ENCODE measurements around the gene SSBP4. TPM values are rescaled to one million over a fixed set of nuclear protein-coding genes. Genes with fewer than 3 reads are reported as not detected.

Gene SSBP4
- total RNA-seq, 4 donors from 2014 or later: 67.4 to 172 (median 84.2) TPM

DNA sequence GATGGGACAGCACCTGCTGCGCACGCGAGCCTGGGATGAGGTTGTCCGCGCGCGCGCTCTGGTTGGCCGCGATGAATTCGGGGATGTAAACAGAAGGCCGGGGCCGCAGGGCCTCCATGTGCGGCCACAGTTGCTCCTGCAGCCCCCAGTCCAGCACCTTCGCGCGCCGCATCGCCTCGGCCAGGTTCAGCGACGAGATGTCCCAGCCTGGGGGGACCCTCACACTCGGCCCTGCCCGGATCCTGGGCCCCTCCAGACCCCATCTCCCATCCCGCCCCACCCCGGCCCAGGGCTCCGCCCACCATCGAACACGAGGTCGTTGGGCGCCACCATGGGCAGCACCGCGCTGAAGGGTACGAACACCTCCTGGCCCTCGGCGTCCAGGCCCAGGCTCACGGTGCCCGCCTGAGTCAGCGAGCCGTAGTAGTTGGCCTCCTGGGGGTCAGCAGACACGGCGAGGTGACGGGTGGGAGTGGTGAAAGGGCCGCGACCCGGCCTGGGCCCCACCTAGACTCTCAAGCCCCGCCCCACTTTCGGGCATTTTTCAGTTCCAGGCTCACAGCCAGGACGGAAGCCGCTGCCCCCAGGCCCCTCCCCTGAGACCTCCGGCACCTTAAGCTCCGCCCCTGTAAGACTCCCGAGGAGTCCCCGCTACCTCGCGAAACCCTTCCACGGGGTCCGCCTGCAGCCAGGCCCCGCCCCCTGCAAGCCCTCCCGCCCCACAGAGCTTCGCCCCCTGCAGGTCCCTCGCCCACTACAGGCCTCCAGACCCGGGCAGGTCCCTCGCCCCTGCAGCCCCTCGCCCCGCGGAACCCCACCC lies 17.7 kb downstream of the SSBP4 start:
- peak overlapping the region; percentile 34 to 72 (median 64) for H3K4me3 ChIP-seq
- peak in 1 of 2 donors; percentile 60 for DNase-seq (ENCODE audit: low spot score in 2 of 2)
- H3K27me3 ChIP-seq: no peaks in the 10 kb centered on the region
- 35 to 56% methylated on average over 21 to 52 of the region's 67 CpGs for WGBS, 2 donors
- H3K36me3 ChIP-seq: peaks cover 0 to 23% (median 0%) of the 10 kb centered on the region in 3 donors
- no peak for TF ChIP-seq POLR2A (IDR thresholded peaks at IDR 0.05)
- no peak for TF ChIP-seq EP300 (IDR thresholded peaks at IDR 0.05)
- TF ChIP-seq, protein P1, sequence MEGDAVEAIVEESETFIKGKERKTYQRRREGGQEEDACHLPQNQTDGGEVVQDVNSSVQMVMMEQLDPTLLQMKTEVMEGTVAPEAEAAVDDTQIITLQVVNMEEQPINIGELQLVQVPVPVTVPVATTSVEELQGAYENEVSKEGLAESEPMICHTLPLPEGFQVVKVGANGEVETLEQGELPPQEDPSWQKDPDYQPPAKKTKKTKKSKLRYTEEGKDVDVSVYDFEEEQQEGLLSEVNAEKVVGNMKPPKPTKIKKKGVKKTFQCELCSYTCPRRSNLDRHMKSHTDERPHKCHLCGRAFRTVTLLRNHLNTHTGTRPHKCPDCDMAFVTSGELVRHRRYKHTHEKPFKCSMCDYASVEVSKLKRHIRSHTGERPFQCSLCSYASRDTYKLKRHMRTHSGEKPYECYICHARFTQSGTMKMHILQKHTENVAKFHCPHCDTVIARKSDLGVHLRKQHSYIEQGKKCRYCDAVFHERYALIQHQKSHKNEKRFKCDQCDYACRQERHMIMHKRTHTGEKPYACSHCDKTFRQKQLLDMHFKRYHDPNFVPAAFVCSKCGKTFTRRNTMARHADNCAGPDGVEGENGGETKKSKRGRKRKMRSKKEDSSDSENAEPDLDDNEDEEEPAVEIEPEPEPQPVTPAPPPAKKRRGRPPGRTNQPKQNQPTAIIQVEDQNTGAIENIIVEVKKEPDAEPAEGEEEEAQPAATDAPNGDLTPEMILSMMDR (IDR thresholded peaks at IDR 0.05): peak in 1 of 5 experiments; percentile 15
- peaks cover 0 to 61% (median 22%) of the 10 kb centered on the region in 4 donors for H3K4me1 ChIP-seq
- H3K9me3 ChIP-seq: no peaks in the 10 kb centered on the region
- H3K27ac ChIP-seq: peak overlapping the region in 3 of 4 donors; percentile 63 to 85 (median 82)

DNA sequence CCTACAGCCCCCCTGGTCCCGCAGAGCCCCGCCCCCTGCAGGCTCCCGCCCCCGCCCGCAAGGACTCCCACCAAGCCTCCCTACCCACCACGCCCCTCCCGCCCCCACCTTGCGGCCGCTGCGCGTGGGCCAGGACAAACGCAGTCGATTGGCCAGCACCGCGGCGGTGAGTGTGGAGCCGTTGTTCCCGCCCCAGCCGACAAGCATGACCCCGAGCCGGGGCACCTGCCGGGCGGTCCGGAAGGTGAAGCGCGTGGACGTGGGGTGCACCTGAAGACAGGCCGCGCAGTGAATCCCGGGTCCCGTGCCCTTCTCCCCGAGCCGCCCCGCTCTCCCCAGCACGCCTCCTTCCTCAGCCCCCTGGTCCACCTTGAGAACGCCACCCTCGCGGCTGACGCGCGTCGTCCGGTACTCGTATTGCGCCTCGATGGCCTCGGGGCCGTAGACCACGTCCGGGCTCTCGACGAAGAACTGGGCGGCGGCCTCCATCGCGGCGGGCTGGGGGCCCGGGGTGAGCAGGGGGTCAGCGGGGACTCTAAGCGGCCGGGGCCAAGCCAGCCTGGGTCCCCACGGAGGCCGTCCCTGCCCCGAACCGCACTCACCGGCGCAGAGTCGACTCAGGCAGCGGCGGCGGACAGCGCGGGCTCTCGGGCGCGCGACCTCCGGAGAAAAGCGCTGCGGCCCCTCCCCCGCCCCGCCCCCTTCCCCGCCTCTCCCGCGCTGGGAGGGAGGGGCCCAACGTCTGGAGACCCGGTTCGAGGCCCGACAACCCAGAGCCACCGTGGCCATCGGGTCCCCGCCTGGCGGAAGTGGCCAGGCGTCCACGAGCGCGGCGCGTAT lies 18.5 kb downstream of the SSBP4 start, which contains the start of gene ISYNA1:
Gene ISYNA1 (minus strand): TSS at position 643 of the 840 bp plus-strand sequence. CDS start 154 bp downstream, at position 489.
- H3K4me3 ChIP-seq: peak within 1 kb of the TSS; percentile 34 to 72 (median 64)
- 0 to 3% methylated on average over 25 to 41 of the region's 99 CpGs for WGBS, 2 donors
- peak within 1 kb of the TSS; percentile 45 to 85 (median 80) for H3K27ac ChIP-seq
- peaks cover 0 to 58% (median 23%) of the 10 kb centered on the region in 4 donors for H3K4me1 ChIP-seq
- no peaks in the 10 kb centered on the region for H3K27me3 ChIP-seq
- H3K9me3 ChIP-seq: no peaks in the 10 kb centered on the region
- H3K36me3 ChIP-seq: peaks cover 0 to 22% (median 0%) of the 10 kb centered on the region in 3 donors
- DNase-seq (ENCODE audit: low spot score in 2 of 2): no peak
- TF ChIP-seq POLR2A (IDR thresholded peaks at IDR 0.05): no peak

DNA sequence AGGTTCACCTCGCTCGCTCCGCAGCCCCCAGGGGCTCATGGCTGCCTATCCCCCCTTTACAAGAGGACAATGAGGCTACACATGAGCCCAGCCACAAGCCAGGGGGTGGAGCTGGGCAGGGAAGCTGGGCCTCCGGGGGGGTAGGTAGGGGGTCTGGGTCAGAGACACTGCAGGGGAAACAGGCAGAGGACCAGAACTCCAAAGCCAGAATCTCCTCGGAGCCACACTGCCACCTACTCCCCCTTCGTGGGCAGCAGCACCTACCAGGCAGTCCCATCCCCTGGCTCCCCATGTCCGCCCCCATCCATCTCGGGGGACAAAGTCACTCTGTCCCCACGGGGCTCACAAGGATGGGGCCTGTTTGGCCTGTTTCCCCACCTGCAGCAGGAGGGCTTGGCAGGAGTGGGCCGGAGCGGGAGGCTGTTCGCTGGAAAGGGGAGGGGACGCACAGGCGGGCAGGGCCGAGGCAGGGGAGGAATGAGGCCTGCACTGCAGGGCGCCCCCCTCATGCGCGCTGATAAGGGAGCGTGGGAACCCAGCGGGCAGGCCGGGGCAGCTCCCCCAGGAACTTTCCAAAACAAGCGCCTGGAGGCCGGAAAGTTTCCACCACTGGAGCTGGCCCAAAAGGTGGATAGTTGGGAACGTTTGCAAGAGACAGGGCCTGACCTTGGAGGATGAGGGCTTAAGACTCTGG lies 19.3 kb downstream of the SSBP4 start:
- peaks cover 0 to 58% (median 21%) of the 10 kb centered on the region in 4 donors for H3K4me1 ChIP-seq
- DNase-seq (ENCODE audit: low spot score in 2 of 2): no peak
- WGBS, 2 donors: 22 to 32% methylated on average over 17 to 23 of the region's 24 CpGs

DNA sequence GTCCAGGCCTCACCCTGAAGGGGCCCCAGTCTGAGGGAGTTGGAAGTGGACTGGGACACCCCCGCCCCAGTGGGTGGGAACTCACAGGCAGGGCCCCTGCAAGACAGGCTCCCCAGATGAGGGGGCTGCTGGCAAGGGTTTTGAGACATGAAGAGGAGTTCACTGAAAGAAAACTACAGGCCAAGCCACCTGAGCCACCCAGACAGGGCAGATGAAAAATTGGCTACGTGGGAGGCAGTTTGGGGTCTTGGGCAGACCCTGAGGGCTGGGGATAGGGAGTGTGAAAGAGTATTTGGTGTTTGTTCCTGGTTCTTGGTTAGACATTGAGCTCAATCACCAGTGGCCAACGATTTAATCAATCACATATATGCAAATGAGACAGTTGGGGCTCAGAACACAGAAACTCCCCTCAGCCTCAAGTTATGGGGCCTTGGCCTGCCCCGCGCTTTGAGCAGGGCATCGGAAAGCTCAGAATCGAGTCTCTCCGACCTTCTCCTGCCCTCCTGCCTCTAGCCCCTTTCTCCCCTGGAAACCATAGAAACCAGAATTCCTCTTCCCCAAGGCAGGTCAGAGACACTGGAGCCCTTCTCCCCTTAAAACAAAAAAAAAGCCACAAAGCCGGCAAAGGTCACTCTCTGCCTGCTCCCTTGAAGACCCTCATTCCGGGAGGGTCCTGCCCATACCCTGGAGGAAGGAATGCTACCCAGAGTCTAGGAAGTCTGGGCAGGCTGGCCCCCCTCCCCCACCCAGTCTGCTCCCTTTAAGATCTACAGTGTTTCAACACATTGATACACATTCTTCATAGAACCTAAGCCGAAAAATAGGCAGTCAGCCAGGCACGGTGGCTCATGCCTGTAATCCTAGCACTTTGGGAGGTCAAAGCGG lies 20.1 kb downstream of the SSBP4 start:
- no peak for DNase-seq (ENCODE audit: low spot score in 2 of 2)
- Histone ChIP-seq H3K4me3 (no peak overlapping the region), H3K4me1 (peaks cover 0 to 54% (median 19%) of the 10 kb centered on the region in 4 donors), H3K36me3 (peaks cover 0 to 32% (median 0%) of the 10 kb centered on the region in 3 donors), H3K27ac (peak overlapping the region in 3 of 4 donors; percentile 77 to 85 (median 82)), H3K9me3 (no peaks in the 10 kb centered on the region), H3K27me3 (no peaks in the 10 kb centered on the region)
- WGBS, 2 donors: 47 to 56% methylated on average over 9 to 13 of the region's 13 CpGs
- no peak for TF ChIP-seq EP300 (IDR thresholded peaks at IDR 0.05)
- TF ChIP-seq POLR2A (IDR thresholded peaks at IDR 0.05): no peak
- TF ChIP-seq, protein P1 (IDR thresholded peaks at IDR 0.05): no peak

More for the DNA sequence above, 19.3 kb downstream of the SSBP4 start:
- TF ChIP-seq, protein P1 (IDR thresholded peaks at IDR 0.05): no peak
- TF ChIP-seq EP300 (IDR thresholded peaks at IDR 0.05) (no peak), POLR2A (IDR thresholded peaks at IDR 0.05) (no peak)
- Histone ChIP-seq H3K36me3 (peaks cover 0 to 26% (median 0%) of the 10 kb centered on the region in 3 donors), H3K27ac (peak overlapping the region; percentile 45 to 85 (median 80)), H3K27me3 (no peaks in the 10 kb centered on the region), H3K4me3 (peak overlapping the region in 3 of 4 donors; percentile 34 to 72 (median 71)), H3K9me3 (no peaks in the 10 kb centered on the region)
